RKO (cell line): ENCODE measurements around the gene CHST12.

Experiments
- DNase-seq: peaks from one replicate; pipeline ENCODE4 v3.0.0-alpha.2; 2016; ENCODE audit warnings: low spot score

The CHST12 gene

GRCh38 chr7:2481195-2481594 lies 77.8 kb downstream of the CHST12 start:
- no peak for DNase-seq

DNA sequence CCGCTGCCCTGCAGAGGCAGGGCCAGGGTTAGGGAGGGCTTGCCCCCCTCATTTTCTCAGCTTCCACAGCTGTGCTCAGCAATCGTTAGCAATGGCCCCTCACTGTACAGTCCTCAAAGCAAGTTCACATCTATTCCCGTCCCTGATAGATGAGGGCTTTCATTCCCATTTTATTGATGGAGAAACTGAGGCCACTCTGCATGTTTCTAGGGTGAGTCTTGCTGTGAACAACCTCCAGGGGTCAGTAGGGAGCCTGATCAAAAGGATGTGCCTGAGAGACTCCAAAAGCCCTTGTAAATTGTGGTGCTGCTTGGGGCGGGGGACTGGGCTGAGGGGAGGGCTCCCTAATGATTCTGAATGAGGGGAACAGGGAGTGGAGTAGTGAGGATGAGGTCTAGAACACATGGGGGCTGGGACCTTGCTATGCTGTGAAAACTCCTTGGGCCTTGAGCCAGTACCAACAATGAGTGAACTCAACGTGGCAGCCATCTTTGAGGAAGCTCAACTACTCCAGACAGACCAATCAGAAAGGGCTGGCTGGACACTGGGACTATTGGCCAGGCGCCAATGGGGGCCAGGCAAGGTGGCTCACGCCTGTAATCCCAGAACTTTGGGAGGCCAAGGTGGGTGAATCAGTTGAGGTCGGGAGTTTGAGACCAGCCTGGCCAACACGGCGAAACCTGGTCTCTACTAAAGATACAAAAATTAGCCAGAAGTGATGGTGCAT lies 79.5 kb downstream of the CHST12 start:
- DNase-seq = no peak

DNA sequence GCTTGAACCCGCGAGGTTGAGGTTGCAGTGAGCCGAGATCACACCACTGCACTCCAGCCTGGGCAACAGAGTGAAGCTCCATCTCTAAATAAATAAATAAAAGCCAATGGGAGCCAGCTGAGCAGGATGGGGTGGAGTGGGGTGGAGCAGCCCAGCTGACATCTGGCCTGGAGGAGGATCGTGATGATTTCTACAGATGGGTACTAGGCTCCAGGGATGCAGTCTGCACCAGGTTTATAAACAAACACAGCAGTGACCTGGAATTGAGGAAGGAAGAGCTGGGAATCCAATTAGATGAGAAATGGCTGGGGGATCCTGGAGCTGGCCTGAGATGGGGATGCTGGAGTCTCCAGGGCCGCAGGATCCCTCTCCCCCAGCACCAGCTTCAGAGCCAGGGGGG lies 80.1 kb downstream of the CHST12 start:
- DNase-seq = no peak

DNA sequence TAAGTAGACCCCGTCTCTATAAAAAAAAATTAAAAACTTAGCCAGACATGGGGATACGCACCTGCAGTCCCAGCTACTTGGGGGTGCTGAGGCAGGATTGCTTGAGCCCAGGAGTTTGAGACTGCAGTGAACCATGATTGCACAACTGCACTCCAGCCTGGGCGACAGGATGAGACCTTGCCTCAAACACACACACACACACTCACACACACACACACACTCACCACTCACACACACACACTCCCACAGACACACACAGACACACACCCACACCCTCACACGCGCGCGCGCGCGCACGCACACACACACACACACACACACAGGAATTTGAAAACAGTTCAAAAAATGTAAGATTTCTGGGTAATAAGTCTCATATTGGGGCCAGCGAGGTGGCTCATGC lies 81.5 kb downstream of the CHST12 start:
- no peak for DNase-seq

DNA sequence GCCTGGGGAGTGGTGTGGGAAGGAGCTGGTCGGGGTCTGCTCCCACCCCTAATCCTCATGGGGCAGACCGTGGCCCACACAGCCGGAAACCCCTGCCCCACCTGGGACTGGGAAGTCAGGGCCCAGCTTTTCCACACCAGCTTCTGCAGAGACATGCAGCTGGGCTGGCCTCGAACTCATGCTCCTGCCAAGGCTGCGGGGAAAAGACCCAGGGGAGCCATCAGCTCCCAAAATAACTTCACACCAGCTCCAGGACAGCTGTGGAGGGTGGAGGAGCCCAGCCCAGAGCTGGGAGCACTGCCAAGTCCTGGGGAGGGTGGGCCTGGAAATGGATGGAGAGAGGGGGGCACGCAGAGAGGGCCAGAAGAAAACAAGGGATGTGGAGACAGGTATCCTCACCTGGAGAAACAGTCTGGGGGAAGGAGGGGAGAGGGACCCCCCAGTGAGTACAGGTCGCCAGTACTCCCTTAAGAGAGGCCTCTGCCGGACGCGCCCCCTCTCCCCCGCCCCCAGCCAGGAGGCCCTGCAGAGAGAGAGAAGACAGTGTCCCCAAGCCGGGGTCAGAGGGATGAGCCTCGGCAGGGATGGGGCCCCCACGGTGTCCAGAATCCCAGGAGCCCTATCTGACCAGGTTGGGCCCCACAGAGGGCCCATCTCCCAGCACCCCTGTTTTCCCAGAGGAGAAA lies 84.3 kb downstream of the CHST12 start:
- no peak for DNase-seq

DNA sequence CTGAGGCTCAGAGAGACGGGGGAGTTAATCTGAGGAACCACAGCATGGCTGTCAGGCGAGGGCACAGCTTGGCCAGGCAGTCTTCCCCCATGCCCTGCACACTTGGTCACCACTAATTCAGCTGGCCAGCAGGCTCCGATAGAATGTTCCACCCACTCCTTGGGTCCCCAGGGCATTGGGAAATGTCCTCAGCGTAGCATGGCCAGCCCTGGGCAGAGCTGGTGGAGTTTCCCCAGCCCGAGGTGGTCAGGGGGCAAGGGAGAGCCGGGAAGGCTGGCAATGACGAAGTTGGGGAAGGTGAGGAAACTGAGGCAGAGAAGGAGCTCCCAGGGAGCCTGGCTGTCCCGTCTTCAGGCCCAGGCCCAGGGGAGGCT lies 84.8 kb downstream of the CHST12 start:
- DNase-seq = no peak

GRCh38 chr7:2488681-2489080 lies 85.3 kb downstream of the CHST12 start:
- DNase-seq = no peak

DNA sequence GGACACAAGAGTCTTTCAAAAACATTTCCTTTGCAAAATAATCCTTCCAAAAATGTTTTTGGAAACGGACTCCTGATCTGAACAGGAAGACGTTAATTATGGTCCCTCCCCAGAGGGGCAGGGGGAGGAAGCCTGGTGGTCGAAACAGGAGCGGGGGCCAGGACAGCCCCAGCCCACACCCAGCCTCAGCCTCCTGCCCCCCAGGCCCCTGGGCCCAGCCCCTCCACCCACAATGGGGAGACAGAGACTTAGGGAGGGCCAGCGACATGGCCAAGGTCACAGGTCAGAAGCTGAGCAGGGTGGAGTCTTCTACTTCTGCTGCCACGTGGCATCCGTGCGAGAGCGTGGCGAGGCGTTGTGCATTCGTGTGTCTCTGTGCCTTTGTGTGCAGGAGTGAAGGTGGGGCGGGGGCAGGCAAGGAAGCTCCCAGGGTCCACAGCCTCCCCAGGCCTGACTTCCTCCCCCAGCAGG lies 86.8 kb downstream of the CHST12 start:
- DNase-seq = no peak

- no peak for DNase-seq
Observed at GRCh38 chr7:2492038-2492437, 88.6 kb downstream of the CHST12 start.

GRCh38 chr7:2493205-2494164 lies 90.1 kb downstream of the CHST12 start:
- no peak for DNase-seq

DNA sequence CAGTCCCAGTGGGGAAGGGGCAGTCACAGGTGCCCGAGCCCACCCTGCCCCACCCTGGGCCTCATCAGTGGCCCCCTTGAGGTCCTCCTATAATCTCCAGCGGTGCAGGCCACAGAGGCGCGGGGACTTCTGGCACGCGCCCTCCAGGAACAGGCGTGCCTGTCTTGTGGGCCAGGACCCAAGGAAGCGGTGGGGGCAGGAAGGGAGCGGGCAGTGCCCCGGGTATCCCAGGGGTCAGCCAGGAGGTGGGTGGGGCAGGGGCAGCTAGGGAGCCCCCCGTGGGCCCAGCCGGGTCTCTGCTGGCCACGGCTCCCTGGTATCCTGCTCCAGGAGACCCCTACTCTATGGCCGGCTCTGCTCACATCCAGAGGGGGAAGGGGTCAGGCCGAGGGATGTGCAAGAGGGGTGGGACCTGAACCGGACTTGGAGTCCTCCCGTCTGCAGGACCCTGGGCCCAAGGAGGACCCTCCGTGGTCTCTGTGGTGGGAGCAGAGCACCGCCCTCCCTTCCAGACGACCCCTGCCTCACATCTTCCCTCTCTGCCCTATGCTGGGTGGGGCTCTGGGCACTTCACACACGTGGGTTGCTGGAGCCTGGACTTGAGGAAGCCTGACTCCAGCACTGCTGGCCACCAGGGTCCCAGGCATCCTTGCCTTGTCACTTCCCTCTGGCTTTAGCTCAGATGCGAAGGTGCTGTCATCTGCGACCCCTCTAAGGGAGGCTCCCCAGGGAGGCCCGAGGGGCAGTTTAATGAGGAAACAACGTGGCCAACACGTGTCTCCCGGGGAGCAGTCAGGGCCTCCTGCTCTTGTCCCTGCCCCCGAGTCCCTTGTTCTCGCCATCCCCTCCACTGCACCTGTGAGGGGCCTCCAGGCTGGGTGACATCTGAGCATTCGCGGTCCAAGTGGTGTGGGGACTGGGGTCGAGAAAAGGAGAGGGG lies 91.0 kb downstream of the CHST12 start:
- DNase-seq = no peak

GRCh38 chr7:2495418-2496299 lies 92.2 kb downstream of the CHST12 start:
- no peak for DNase-seq

GRCh38 chr7:2496375-2496774 lies 93.0 kb downstream of the CHST12 start:
- DNase-seq = no peak

- no peak for DNase-seq
Observed at GRCh38 chr7:2497065-2497464, 93.7 kb downstream of the CHST12 start.

- DNase-seq = no peak
Observed at GRCh38 chr7:2497500-2498336, 94.3 kb downstream of the CHST12 start.
